ENCODE results near the gene ATXN7L1.

Gene ATXN7L1

GRCh38 chr7:105759670-105760550 lies 116.5 kb downstream of the ATXN7L1 start:
- DNase-seq (ENCODE audit: insufficient read length, low spot score) (peak; percentile 50), FAIRE-seq (no peak)

GRCh38 chr7:105756367-105756766 lies 120.0 kb downstream of the ATXN7L1 start:
- FAIRE-seq: no peak

GRCh38 chr7:105752671-105753275 lies 123.6 kb downstream of the ATXN7L1 start:
- FAIRE-seq (no peak), DNase-seq (ENCODE audit: insufficient read length, low spot score) (no peak)

More at GRCh38 chr7:105756367-105756766, 120.0 kb downstream of the ATXN7L1 start:
- DNase-seq (ENCODE audit: insufficient read length, low spot score): no peak

- DNase-seq (ENCODE audit: insufficient read length, low spot score) (no peak), FAIRE-seq (no peak)
Measured at GRCh38 chr7:105751054-105751453, 125.3 kb downstream of the ATXN7L1 start.

- DNase-seq (ENCODE audit: insufficient read length, low spot score): no peak
- no peak for FAIRE-seq
Measured at GRCh38 chr7:105748701-105749100, 127.7 kb downstream of the ATXN7L1 start.

- DNase-seq (ENCODE audit: insufficient read length, low spot score): no peak
- FAIRE-seq: no peak
Measured at GRCh38 chr7:105745681-105746330, 130.6 kb downstream of the ATXN7L1 start.

GRCh38 chr7:105744258-105744657 lies 132.1 kb downstream of the ATXN7L1 start:
- FAIRE-seq (no peak), DNase-seq (ENCODE audit: insufficient read length, low spot score) (no peak)

GRCh38 chr7:105743351-105744090 lies 132.9 kb downstream of the ATXN7L1 start:
- FAIRE-seq (no peak), DNase-seq (ENCODE audit: insufficient read length, low spot score) (no peak)

- DNase-seq (ENCODE audit: insufficient read length, low spot score) (no peak), FAIRE-seq (no peak)
Measured at GRCh38 chr7:105742787-105743186, 133.6 kb downstream of the ATXN7L1 start.

GRCh38 chr7:105741982-105742381 lies 134.4 kb downstream of the ATXN7L1 start:
- FAIRE-seq (no peak), DNase-seq (ENCODE audit: insufficient read length, low spot score) (no peak)

- FAIRE-seq (no peak), DNase-seq (ENCODE audit: insufficient read length, low spot score) (no peak)
Measured at GRCh38 chr7:105738133-105738532, 138.3 kb downstream of the ATXN7L1 start.

GRCh38 chr7:105734233-105734632 lies 142.2 kb downstream of the ATXN7L1 start:
- no peak for DNase-seq (ENCODE audit: insufficient read length, low spot score)
- no peak for FAIRE-seq

- DNase-seq (ENCODE audit: insufficient read length, low spot score) (no peak), FAIRE-seq (no peak)
Measured at GRCh38 chr7:105731042-105731441, 145.4 kb downstream of the ATXN7L1 start.

- FAIRE-seq (no peak), DNase-seq (ENCODE audit: insufficient read length, low spot score) (no peak)
Measured at GRCh38 chr7:105728028-105728427, 148.4 kb downstream of the ATXN7L1 start.

GRCh38 chr7:105724688-105725087 lies 151.7 kb downstream of the ATXN7L1 start:
- FAIRE-seq: no peak
- DNase-seq (ENCODE audit: insufficient read length, low spot score): no peak

- DNase-seq (ENCODE audit: insufficient read length, low spot score) (no peak), FAIRE-seq (no peak)
Measured at GRCh38 chr7:105723572-105723971, 152.8 kb downstream of the ATXN7L1 start.

- no peak for FAIRE-seq
- no peak for DNase-seq (ENCODE audit: insufficient read length, low spot score)
Measured at GRCh38 chr7:105721571-105722104, 154.8 kb downstream of the ATXN7L1 start.

- DNase-seq (ENCODE audit: insufficient read length, low spot score) (no peak), FAIRE-seq (no peak)
Measured at GRCh38 chr7:105719919-105720318, 156.5 kb downstream of the ATXN7L1 start.

- DNase-seq (ENCODE audit: insufficient read length, low spot score) (no peak), FAIRE-seq (no peak)
Measured at GRCh38 chr7:105719395-105719794, 157.0 kb downstream of the ATXN7L1 start.

GRCh38 chr7:105718511-105718925 lies 157.9 kb downstream of the ATXN7L1 start:
- no peak for FAIRE-seq
- DNase-seq (ENCODE audit: insufficient read length, low spot score): no peak

GRCh38 chr7:105715528-105715927 lies 160.9 kb downstream of the ATXN7L1 start:
- FAIRE-seq: no peak
- DNase-seq (ENCODE audit: insufficient read length, low spot score): no peak
